HepG2 (cell line): ENCODE measurements around the gene ITIH3. TPM values are rescaled to one million over a fixed set of nuclear protein-coding genes. Genes with fewer than 3 reads are reported as not detected.

ENCODE experiments used
- ARHGAP35 ChIP-seq: sonication (generic); formaldehyde crosslinking; IDR thresholded peaks from 2 replicates; pipeline ENCODE4 v1.9.0; 2022; ENCODE audit warnings: mild to moderate bottlenecking, inconsistent platforms, moderate library complexity, missing genetic modification reagents, borderline replicate concordance
- FOXK1 ChIP-seq: sonication (generic); formaldehyde crosslinking; IDR thresholded peaks from 2 replicates; pipeline ENCODE4 v1.4.0; 2020; ENCODE audit warnings: low read depth, missing genetic modification reagents, borderline replicate concordance
- HOXA5 ChIP-seq: sonication (generic); formaldehyde crosslinking; IDR thresholded peaks from 2 replicates; pipeline ENCODE4 v1.4.0; 2020; ENCODE audit warnings: missing genetic modification reagents
- KLF12 ChIP-seq: sonication (generic); formaldehyde crosslinking; IDR thresholded peaks from 2 replicates; pipeline ENCODE4 v1.4.0; 2020; ENCODE audit warnings: missing genetic modification reagents, borderline replicate concordance
- MLLT10 ChIP-seq: sonication (generic); formaldehyde crosslinking; IDR thresholded peaks from 2 replicates; pipeline ENCODE4 v1.4.0; 2020; ENCODE audit warnings: missing genetic modification reagents
- MYNN ChIP-seq: sonication (generic); formaldehyde crosslinking; IDR thresholded peaks from 2 replicates; pipeline ENCODE4 v1.4.0; 2020; ENCODE audit warnings: mild to moderate bottlenecking, low read depth, missing genetic modification reagents
- NFATC3 ChIP-seq: sonication (generic); formaldehyde crosslinking; IDR thresholded peaks from 2 replicates; pipeline ENCODE4 v1.5.1; 2020; ENCODE audit warnings: mild to moderate bottlenecking, missing genetic modification reagents
- NKX3-1 ChIP-seq: sonication (generic); formaldehyde crosslinking; IDR thresholded peaks from 2 replicates; pipeline ENCODE4 v1.5.0; 2020; ENCODE audit warnings: missing genetic modification reagents
- ONECUT2 ChIP-seq: sonication (generic); formaldehyde crosslinking; IDR thresholded peaks from 2 replicates; pipeline ENCODE4 v1.4.0; 2020; ENCODE audit warnings: missing genetic modification reagents
- RELA ChIP-seq: sonication (generic); formaldehyde crosslinking; IDR thresholded peaks from 2 replicates; pipeline ENCODE4 v1.4.0; 2020; ENCODE audit warnings: missing genetic modification reagents
- RFXANK ChIP-seq: IDR thresholded peaks from 2 replicates; pipeline ENCODE4 v1.6.1; 2016
- SRF ChIP-seq: IDR thresholded peaks from 2 replicates; pipeline ENCODE4 v1.6.1; 2011; ENCODE audit warnings: mild to moderate bottlenecking, low read depth, low read length, moderate library complexity
- WIZ ChIP-seq: sonication (generic); formaldehyde crosslinking; IDR thresholded peaks from 2 replicates; pipeline ENCODE4 v1.5.1; 2020; ENCODE audit warnings: mild to moderate bottlenecking, missing genetic modification reagents
- ZNF333 ChIP-seq: sonication (generic); formaldehyde crosslinking; IDR thresholded peaks from 2 replicates; pipeline ENCODE4 v1.4.0; 2020; ENCODE audit warnings: mild to moderate bottlenecking, missing genetic modification reagents, borderline replicate concordance
- ZNF816 ChIP-seq: sonication (generic); formaldehyde crosslinking; IDR thresholded peaks from 2 replicates; pipeline ENCODE4 v1.8.0; 2022; ENCODE audit warnings: missing genetic modification reagents, mild to moderate bottlenecking, borderline replicate concordance
- polyA plus RNA-seq, 8 experiments: library from polyadenylated mRNA; depleted of rRNA in 3 of 8; stranded (reverse) in 7 of 8; unstranded in 1 of 8; fragments of >200 nt; fragmentation: Illumina TruSeq in 4 of 8; extraction: Trizol in 4 of 8; gene quantifications; 2 replicates each; pipeline versions ENCODE4 v1.2.1 to v1.2.3, GENCODE V29; 2011 to 2016; ENCODE audit warnings: low read depth in 4 of 8, missing spikeins in 1 of 8, mixed read lengths in 1 of 8; ENCODE audit not compliant: insufficient read depth in 1 of 8
- total RNA-seq, 5 experiments: library from RNA; depleted of rRNA; stranded (reverse); fragments of >200 nt; fragmentation: Illumina TruSeq; extraction: Trizol; gene quantifications; 2 replicates each; pipeline ENCODE4 v1.2.3, GENCODE V29; 2016; ENCODE audit warnings: low read depth in 1 of 5
- TF ChIP-seq, protein P1 (sequence below): sonication (generic); formaldehyde crosslinking; conservative IDR thresholded peaks from 2 replicates; pipeline ENCODE4 v1.8.1; 2023; ENCODE audit warnings: missing genetic modification reagents
- TF ChIP-seq, protein P2 (sequence below): sonication (generic); formaldehyde crosslinking; IDR thresholded peaks from 2 replicates; pipeline ENCODE4 v1.8.0; 2022; ENCODE audit warnings: mild to moderate bottlenecking, missing genetic modification reagents
- TF ChIP-seq, protein P3 (sequence below): sonication (generic); formaldehyde crosslinking; IDR thresholded peaks from 2 replicates; pipeline ENCODE4 v1.4.0; 2020; ENCODE audit warnings: missing genetic modification reagents, borderline replicate concordance
- TF ChIP-seq, protein P4 (sequence below): sonication (generic); formaldehyde crosslinking; IDR thresholded peaks from 2 replicates; pipeline ENCODE4 v1.5.0; 2020; ENCODE audit warnings: mild to moderate bottlenecking, missing genetic modification reagents
- TF ChIP-seq, protein P5 (sequence below): sonication (generic); formaldehyde crosslinking; IDR thresholded peaks from 2 replicates; pipeline ENCODE4 v1.5.0; 2020; ENCODE audit warnings: missing genetic modification reagents

ITIH3 gene
- total and polyA plus RNA-seq, 2 of the 13 experiments (the other 11 are each of a cell fraction or from before 2014, with no cell fraction given), result 105 to 632 TPM

DNA sequence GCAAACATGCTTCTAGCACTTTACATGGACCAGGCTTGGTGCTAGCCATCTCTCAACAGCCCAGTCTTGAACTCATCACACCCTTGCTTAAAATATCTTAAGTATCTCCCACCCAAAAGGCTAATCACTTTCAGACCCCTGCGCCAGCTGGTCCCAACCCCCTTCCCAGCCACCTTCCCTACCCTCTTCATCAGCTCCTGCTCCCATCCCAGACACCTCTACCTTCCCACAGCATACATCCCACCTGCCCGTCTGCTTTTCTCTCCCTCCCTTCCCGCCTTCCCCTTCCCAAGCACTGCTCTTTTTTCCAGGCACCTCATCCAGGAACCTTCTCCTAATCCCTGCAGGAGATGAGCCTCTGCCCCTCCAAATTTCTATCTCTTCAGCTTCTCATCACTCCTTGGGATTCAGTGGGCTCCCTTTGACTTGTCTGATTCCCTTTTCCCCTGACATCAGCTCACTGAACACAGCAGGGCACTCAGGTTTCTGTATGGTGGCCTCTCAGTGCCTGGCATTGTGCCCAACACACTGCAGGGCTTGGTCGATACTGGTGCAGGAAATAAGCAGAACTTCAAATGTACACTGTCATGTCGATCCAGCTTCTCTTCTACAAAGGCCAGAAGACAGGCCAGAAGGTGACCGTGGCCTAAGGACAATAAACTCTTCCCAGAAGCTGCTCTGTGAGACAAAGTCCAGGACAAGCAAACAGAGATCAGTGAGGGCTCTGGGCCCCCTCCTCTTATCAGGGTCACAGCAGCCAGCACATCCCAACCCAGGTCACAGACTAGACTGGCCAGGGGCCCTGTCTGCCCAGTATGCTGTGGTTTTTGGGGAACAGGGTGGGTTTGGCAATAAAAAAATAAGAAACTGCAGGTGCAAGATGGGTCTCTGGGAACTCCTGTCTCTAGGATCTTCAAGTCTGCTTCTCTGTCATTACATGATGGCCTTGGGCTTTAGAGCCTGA, 19.4 kb upstream of the ITIH3 start (continued):
- TF ChIP-seq, protein P1, sequence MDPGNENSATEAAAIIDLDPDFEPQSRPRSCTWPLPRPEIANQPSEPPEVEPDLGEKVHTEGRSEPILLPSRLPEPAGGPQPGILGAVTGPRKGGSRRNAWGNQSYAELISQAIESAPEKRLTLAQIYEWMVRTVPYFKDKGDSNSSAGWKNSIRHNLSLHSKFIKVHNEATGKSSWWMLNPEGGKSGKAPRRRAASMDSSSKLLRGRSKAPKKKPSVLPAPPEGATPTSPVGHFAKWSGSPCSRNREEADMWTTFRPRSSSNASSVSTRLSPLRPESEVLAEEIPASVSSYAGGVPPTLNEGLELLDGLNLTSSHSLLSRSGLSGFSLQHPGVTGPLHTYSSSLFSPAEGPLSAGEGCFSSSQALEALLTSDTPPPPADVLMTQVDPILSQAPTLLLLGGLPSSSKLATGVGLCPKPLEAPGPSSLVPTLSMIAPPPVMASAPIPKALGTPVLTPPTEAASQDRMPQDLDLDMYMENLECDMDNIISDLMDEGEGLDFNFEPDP, result no peak
- TF ChIP-seq, protein P2, sequence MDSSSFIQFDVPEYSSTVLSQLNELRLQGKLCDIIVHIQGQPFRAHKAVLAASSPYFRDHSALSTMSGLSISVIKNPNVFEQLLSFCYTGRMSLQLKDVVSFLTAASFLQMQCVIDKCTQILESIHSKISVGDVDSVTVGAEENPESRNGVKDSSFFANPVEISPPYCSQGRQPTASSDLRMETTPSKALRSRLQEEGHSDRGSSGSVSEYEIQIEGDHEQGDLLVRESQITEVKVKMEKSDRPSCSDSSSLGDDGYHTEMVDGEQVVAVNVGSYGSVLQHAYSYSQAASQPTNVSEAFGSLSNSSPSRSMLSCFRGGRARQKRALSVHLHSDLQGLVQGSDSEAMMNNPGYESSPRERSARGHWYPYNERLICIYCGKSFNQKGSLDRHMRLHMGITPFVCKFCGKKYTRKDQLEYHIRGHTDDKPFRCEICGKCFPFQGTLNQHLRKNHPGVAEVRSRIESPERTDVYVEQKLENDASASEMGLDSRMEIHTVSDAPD (CRISPR knock-in tag), result peak; percentile 38; the same call in 1 of the 2 replicates
- TF ChIP-seq, protein P3, sequence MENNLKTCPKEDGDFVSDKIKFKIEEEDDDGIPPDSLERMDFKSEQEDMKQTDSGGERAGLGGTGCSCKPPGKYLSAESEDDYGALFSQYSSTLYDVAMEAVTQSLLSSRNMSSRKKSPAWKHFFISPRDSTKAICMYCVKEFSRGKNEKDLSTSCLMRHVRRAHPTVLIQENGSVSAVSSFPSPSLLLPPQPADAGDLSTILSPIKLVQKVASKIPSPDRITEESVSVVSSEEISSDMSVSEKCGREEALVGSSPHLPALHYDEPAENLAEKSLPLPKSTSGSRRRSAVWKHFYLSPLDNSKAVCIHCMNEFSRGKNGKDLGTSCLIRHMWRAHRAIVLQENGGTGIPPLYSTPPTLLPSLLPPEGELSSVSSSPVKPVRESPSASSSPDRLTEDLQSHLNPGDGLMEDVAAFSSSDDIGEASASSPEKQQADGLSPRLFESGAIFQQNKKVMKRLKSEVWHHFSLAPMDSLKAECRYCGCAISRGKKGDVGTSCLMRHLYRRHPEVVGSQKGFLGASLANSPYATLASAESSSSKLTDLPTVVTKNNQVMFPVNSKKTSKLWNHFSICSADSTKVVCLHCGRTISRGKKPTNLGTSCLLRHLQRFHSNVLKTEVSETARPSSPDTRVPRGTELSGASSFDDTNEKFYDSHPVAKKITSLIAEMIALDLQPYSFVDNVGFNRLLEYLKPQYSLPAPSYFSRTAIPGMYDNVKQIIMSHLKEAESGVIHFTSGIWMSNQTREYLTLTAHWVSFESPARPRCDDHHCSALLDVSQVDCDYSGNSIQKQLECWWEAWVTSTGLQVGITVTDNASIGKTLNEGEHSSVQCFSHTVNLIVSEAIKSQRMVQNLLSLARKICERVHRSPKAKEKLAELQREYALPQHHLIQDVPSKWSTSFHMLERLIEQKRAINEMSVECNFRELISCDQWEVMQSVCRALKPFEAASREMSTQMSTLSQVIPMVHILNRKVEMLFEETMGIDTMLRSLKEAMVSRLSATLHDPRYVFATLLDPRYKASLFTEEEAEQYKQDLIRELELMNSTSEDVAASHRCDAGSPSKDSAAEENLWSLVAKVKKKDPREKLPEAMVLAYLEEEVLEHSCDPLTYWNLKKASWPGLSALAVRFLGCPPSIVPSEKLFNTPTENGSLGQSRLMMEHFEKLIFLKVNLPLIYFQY, result peak; percentile 84; the same call in 1 of the 2 replicates
- TF ChIP-seq FOXK1 (CRISPR knock-in tag) (peak; percentile 80; the same call in 1 of the 2 replicates), ARHGAP35 (no peak), ZNF816 (CRISPR knock-in tag) (no peak; the same call in 1 of the 2 replicates), MYNN (CRISPR knock-in tag) (no peak), RFXANK (CRISPR knock-in tag) (no peak), HOXA5 (CRISPR knock-in tag) (peak; percentile 78; the same call in 1 of the 2 replicates), MLLT10 (no peak), SRF (no peak), ONECUT2 (CRISPR knock-in tag) (peak; percentile 86), KLF12 (0 out of 2 replicates have a peak, but pooled peaks have one; percentile 44), ZNF333 (CRISPR knock-in tag) (no peak), WIZ (CRISPR knock-in tag) (no peak), RELA (no peak), NKX3-1 (CRISPR knock-in tag) (no peak), NFATC3 (no peak)
- TF ChIP-seq, protein P4, sequence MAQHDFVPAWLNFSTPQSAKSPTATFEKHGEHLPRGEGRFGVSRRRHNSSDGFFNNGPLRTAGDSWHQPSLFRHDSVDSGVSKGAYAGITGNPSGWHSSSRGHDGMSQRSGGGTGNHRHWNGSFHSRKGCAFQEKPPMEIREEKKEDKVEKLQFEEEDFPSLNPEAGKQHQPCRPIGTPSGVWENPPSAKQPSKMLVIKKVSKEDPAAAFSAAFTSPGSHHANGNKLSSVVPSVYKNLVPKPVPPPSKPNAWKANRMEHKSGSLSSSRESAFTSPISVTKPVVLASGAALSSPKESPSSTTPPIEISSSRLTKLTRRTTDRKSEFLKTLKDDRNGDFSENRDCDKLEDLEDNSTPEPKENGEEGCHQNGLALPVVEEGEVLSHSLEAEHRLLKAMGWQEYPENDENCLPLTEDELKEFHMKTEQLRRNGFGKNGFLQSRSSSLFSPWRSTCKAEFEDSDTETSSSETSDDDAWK (CRISPR knock-in tag), result no peak
- TF ChIP-seq, protein P5, sequence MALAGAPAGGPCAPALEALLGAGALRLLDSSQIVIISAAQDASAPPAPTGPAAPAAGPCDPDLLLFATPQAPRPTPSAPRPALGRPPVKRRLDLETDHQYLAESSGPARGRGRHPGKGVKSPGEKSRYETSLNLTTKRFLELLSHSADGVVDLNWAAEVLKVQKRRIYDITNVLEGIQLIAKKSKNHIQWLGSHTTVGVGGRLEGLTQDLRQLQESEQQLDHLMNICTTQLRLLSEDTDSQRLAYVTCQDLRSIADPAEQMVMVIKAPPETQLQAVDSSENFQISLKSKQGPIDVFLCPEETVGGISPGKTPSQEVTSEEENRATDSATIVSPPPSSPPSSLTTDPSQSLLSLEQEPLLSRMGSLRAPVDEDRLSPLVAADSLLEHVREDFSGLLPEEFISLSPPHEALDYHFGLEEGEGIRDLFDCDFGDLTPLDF (CRISPR knock-in tag), result no peak
